Heart left ventricle (tissue), 16 donors: Measurements from ENCODE around the gene SWSAP1. TPM values are rescaled to one million over a fixed set of nuclear protein-coding genes. Genes with fewer than 3 reads are reported as not detected.

Experiments
- ATAC-seq, 4 donors: fragments of 200-7000 bp; cut with Tn5 transposase; one replicate each; pipeline ENCODE4 v1.9.1; 2020 to 2022; ENCODE audit warnings: moderate library complexity in 4 of 4, mild to moderate bottlenecking in 3 of 4, moderate number of reproducible peaks in 1 of 4
- DNase-seq, 5 donors: peaks; one replicate each; pipeline ENCODE4 v3.0.0-alpha.2; 2020
- H3K27ac ChIP-seq, 12 donors: fragments of 200-600 bp; sonication (generic) in 4 of 12; one replicate each; pipeline versions ENCODE4 v1.5.0 to v1.8.0; 2016 to 2022; ENCODE audit warnings: mild to moderate bottlenecking in 2 of 12
- H3K27me3 ChIP-seq, 9 donors: fragments of 200-600 bp; sonication (generic) in 2 of 9; one replicate each; pipeline versions ENCODE4 v1.5.1 to v1.8.0; 2016 to 2022; ENCODE audit warnings: mild to moderate bottlenecking in 3 of 9
- H3K36me3 ChIP-seq, 9 donors: fragments of 200-600 bp; sonication (generic) in 2 of 9; one replicate each; pipeline versions ENCODE4 v1.5.0 to v1.8.0; 2018 to 2022; ENCODE audit warnings: mild to moderate bottlenecking in 2 of 9
- H3K4me1 ChIP-seq, 12 donors: fragments of 200-600 bp; sonication (generic) in 4 of 12; one replicate each; pipeline versions ENCODE4 v1.5.0 to v1.8.0; 2016 to 2022; ENCODE audit warnings: mild to moderate bottlenecking in 3 of 12
- H3K4me3 ChIP-seq, 12 donors: fragments of 200-600 bp; sonication (generic) in 4 of 12; one replicate each; pipeline versions ENCODE4 v1.5.0 to v1.8.0; 2017 to 2022; ENCODE audit warnings: mild to moderate bottlenecking in 9 of 12, moderate library complexity in 4 of 12
- H3K9me3 ChIP-seq, 12 donors: fragments of 200-600 bp; sonication (generic) in 4 of 12; one replicate each; pipeline versions ENCODE4 v1.5.0 to v1.8.0; 2016 to 2022; ENCODE audit warnings: mild to moderate bottlenecking in 1 of 12
- CTCF ChIP-seq, 12 donors: fragments of 200-600 bp; sonication (generic) in 4 of 12; IDR thresholded peaks; one replicate each; pipeline versions ENCODE4 v1.5.0 to v1.8.0; 2018 to 2022; ENCODE audit warnings: antibody characterized with exemption in 12 of 12, mild to moderate bottlenecking in 5 of 12
- POLR2A ChIP-seq, 2 donors: fragments of 450-650 bp; IDR thresholded peaks; one replicate each; pipeline ENCODE4 v1.6.1; 2017; ENCODE audit warnings: antibody characterized with exemption in 2 of 2, mild to moderate bottlenecking in 2 of 2, moderate library complexity in 2 of 2
- WGBS, 4 donors: extraction: QIAGEN DNeasy Blood & Tissue Kit in 2 of 4; methylation state at CpG; one replicate each; pipeline versions ENCODE4 v1.1.5 to v1.1.7; 2013 to 2018; 5-methylcytosine and 5-hydroxymethylcytosine counted together
- intact Hi-C, 10 donors: fragments of 100-400 bp; cut with DNase I; formaldehyde crosslinking; loops; one replicate each; pipeline versions ENCODE4 v1.11.1 to v1.14.2; 2022
- polyA plus RNA-seq, 2 donors: library from polyadenylated mRNA; stranded (reverse); fragments of 200-250 nt; gene quantifications; one replicate each; pipeline ENCODE4 v1.2.3, GENCODE V29; 2013
- total RNA-seq, 9 donors: library from RNA; depleted of rRNA in 2 of 9; stranded (reverse); fragments of >200 nt in 2 of 9; fragmentation: NEBNext Ultra II Directional in 3 of 9; extraction: Animal tissue kit (Norgen Biotek cat#: 25700) in 3 of 9; gene quantifications; one replicate each; pipeline versions ENCODE4 v1.1.0 to v1.2.4, GENCODE V29; 2016 to 2023
- donor health status: ischemic (EF 13 %, LVEDD 7.1; RV severe dilation, severe dysfunction).
- donor health status: healthy with polysubstance abuse.
- donor health status: DM: no; HTN: yes; CAD: no.
- donor health status: DM: no; HTN: no; CAD: no.
- donor health status: ischemic (EF 25% LVEDD 6.9; RV normal size, moderate dysfunction).
- donor health status: ischemic (EF 25% LVEDD 5.7; RV mildly dilated, moderate dysfunction).
- donor health status: healthy.
- donor health status: DM: yes; HTN: yes; CAD: no.
- donor health status: ischemic (EF 35%, LVEDD 5.7; RV mildly dilated, moderate dysfunction).
- donor health status: nonischemic (EF 11% LVEDD 7.7; RV severe dilation, severe dysfunction).
- donor health status: DM: yes; HTN: yes; CAD: no.
- donor health status: PGD.
- donor health status: ischemic (EF 29% LVEDD 5.4; RV normal size, mild dysfunction).
- donor health status: nonischemic (EF 23%, LVEDD 6.1; RV moderate dilation, normal function).

SWSAP1 gene
- total and polyA plus RNA-seq, 11 donors: 0.67 to 2.1 (median 1.6) TPM

DNA sequence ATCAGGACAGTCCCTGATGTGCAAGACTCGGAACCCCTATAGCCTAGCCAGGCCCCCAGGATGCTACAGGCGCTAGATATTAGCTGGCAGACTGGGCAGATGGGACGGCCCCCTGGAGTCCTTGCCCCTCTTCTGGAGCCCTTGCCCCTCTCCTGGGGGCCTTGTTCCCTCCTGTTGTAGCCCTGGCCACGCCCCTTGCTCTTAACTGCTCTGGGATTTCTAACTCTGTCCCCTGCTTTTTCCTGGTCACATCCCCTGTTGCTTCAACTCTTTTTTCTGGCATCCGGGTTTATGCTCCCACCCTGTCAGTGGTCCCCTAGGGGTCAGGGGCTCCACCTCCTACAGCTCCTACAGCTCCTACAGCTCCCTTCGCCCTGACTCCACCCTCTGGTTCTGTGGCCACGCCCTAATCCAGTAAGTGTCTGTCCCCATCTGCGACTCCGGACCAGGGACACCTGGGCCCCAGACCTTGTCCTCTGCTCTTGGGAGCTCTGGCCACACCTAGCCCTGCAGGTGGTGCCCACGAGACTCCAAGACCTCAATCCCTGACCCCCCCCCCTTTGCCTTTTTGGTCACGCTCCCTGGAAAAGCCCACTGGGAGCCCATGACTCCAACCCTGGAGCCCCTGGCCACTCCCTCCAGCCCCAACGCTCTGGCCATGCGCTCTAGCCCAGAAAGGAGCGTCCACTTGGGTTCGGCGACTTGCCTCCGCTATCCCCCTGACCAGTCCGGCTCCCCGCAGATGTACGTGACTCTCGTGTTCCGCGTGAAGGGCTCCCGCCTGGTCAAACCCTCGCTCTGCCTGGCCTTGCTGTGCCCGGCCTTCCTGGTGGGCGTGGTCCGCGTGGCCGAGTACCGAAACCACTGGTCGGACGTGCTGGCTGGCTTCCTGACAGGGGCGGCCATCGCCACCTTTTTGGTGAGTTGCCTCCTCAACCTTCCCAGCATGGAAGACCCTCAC is 12.4 kb upstream of the SWSAP1 start:
- WGBS, 4 donors: 59 to 80% (median 76%) methylated on average over 29 to 35 of the region's 35 CpGs
- no peak for TF ChIP-seq POLR2A (IDR thresholded peaks at IDR 0.05)
- no peak for TF ChIP-seq CTCF (IDR thresholded peaks at IDR 0.05)
- no peak for ATAC-seq
- no peak for DNase-seq
- Histone ChIP-seq H3K36me3 (peaks cover 0 to 63% (median 15%) of the 10 kb centered on the region in 9 donors), H3K27ac (no peak overlapping the region), H3K4me1 (peaks cover 0 to 8% (median 0%) of the 10 kb centered on the region in 12 donors), H3K9me3 (no peaks in the 10 kb centered on the region), H3K4me3 (peak overlapping the region in 1 of 12 donors; percentile 6), H3K27me3 (no peaks in the 10 kb centered on the region)
- intact Hi-C loops: no loop called here

DNA sequence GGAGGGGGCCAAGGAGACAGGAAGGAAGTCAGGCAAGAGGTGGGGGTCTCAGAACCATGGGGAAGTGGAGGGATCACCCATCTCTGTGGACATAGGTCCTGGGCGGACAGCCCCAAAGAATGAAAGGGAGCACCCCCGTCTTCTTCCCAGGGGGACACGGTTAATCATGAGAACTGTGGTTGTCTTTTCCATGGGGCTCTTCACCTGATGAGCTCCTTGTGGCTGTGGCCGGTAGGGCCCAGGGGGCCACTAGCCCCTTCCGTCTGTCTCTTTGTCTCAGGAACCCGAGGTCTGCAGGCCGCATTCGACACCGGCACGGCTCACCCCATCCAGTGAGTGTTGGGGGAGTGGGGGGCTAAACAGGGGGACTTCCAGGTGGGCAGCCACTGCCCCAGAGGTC is 10.6 kb upstream of the SWSAP1 start:
- Histone ChIP-seq H3K27me3 (no peaks in the 10 kb centered on the region), H3K9me3 (no peaks in the 10 kb centered on the region), H3K36me3 (peaks cover 0 to 61% (median 21%) of the 10 kb centered on the region in 9 donors), H3K4me3 (no peak overlapping the region), H3K27ac (no peak overlapping the region), H3K4me1 (peaks cover 0 to 8% (median 0%) of the 10 kb centered on the region in 12 donors)
- intact Hi-C loops: no loop called here
- 90 to 96% (median 93%) methylated on average over 10 of the region's 10 CpGs for WGBS, 4 donors
- TF ChIP-seq POLR2A (IDR thresholded peaks at IDR 0.05): no peak
- TF ChIP-seq CTCF (IDR thresholded peaks at IDR 0.05): no peak
- no peak for ATAC-seq
- no peak for DNase-seq

DNA sequence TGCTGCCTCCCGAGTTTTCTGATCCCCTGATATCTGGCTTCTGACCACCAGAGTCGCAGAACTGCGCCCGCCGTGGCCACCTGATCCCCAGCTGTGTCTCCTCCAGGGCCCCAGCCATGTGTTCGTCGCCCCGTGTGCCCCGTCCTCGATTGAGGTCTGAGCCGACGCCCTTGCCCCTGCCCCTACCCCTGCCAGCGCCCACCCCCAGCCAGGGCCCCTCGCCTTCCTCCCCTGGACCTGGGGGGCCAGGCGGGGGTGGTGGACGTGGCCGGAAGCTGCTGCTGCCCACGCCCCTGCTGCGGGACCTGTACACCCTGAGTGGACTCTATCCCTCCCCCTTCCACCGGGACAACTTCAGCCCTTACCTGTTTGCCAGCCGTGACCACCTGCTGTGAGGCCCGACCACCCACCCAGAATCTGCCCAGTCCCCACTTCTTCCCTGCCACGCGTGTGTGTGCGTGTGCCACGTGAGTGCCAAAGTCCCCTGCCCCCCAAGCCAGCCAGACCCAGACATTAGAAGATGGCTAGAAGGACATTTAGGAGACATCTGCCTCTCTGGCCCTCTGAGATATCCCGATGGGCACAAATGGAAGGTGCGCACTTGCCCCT is 10.1 kb upstream of the SWSAP1 start:
- ATAC-seq (no peak), DNase-seq (no peak)
- intact Hi-C loops: no loop called here
- Histone ChIP-seq H3K4me3 (no peak overlapping the region), H3K4me1 (peaks cover 0 to 8% (median 0%) of the 10 kb centered on the region in 12 donors), H3K27ac (no peak overlapping the region), H3K36me3 (peaks cover 0 to 56% (median 21%) of the 10 kb centered on the region in 9 donors), H3K9me3 (no peaks in the 10 kb centered on the region), H3K27me3 (no peaks in the 10 kb centered on the region)
- no peak for TF ChIP-seq POLR2A (IDR thresholded peaks at IDR 0.05)
- TF ChIP-seq CTCF (IDR thresholded peaks at IDR 0.05): no peak
- 93 to 96% (median 94%) methylated on average over 17 to 28 of the region's 28 CpGs for WGBS, 4 donors

DNA sequence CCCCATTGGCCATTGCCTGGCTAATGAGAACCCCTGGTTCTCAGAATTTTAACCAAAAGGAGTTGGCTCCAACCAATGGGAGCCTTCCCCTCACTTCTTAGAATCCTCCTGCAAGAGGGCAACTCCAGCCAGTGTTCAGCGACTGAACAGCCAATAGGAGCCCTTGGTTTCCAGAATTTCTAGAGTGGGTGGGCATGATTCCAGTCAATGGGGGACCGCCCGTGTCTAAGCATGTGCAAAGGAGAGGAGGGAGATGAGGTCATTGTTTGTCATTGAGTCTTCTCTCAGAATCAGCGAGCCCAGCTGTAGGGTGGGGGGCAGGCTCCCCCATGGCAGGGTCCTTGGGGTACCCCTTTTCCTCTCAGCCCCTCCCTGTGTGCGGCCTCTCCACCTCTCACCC is 9.5 kb upstream of the SWSAP1 start:
- Histone ChIP-seq H3K9me3 (no peaks in the 10 kb centered on the region), H3K36me3 (peaks cover 0 to 51% (median 21%) of the 10 kb centered on the region in 9 donors), H3K27ac (peak overlapping the region in 1 of 12 donors; percentile 29), H3K4me3 (no peak overlapping the region), H3K4me1 (peaks cover 0 to 8% (median 0%) of the 10 kb centered on the region in 12 donors), H3K27me3 (no peaks in the 10 kb centered on the region)
- intact Hi-C loops: no loop called here
- WGBS, 4 donors: 70 to 85% (median 76%) methylated on average over 5 of the region's 5 CpGs
- TF ChIP-seq POLR2A (IDR thresholded peaks at IDR 0.05): no peak
- TF ChIP-seq CTCF (IDR thresholded peaks at IDR 0.05): no peak
- DNase-seq: no peak
- peak in 2 of 4 donors; percentile 16 to 27 for ATAC-seq
